ENCODE data around the gene STPG3.
"Not testable (repeated sequence)": the region's sequence is repeated elsewhere in the genome, so short reads cannot be mapped to it uniquely, and the experiment has no call there.

Gene STPG3

DNA sequence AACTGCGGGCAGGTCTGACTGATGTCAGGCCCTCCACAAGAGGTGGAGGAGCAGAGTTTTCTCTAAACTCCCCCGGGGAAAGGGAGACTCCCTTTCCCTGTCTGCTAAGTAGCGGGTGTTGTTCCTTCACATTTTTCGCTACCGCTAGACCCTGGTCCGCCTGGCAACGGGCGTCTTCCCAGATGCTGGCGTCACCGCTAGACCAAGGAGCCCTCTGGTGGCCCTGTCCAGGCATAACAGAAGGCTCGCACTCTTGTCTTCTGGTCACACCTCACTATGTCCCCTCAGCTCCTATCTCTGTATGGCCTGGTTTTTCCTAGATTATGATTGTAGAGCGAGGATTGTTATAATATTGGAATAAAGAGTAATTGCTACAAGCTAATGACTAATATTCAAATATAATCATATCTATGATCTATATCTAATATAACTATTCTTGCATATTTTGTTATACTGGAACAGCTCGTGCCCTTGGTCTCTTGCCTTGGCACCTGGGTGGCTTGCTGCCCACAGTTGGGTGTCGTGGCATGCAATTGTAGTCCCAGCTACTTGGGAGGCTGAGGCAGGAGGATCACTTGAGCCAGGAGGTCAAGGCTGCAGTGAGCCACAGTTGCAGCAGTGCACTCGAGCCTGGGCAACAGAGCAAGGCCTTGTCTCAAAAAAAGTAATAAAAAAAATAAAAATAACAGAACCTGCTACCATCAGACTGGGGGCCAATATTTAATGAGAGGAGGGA, 11.3 kb downstream of the STPG3 start:
- in situ Hi-C loops (cut with MboI; ENCODE audit: low sequenced_read_pairs): not testable (repeated sequence)

- in situ Hi-C loops (cut with MboI; ENCODE audit: low sequenced_read_pairs): no loop called here
These were observed 11.8 kb downstream of the STPG3 start for GRCh38 chr9:137262909-137263285.

- in situ Hi-C loops (cut with MboI; ENCODE audit: low sequenced_read_pairs): no loop called here
These were observed 12.4 kb downstream of the STPG3 start for GRCh38 chr9:137263506-137263905.

GRCh38 chr9:137264067-137264466, 13.0 kb downstream of the STPG3 start:
- in situ Hi-C loops (cut with MboI; ENCODE audit: low sequenced_read_pairs): no loop called here

GRCh38 chr9:137265496-137266161, 14.5 kb downstream of the STPG3 start:
- in situ Hi-C loops (cut with MboI; ENCODE audit: low sequenced_read_pairs): no loop called here

DNA sequence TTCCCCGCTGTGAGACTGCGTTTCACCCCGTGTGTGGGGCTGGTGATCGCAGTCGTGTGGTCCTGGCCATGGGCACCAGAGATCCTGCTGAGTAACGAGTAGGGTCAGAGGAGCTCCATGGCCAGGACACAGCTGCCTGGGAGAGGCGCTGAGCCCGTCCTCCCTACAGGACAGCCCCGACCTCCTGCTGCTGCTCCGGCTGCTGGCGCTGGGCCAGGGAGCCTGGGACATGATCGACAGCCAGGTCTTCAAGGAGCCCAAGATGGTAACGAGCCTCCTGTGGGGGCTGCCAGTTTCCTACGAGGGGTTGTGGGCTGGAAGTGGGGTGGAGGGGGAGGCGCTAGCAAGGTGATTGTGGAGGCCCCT, 15.1 kb downstream of the STPG3 start:
- in situ Hi-C loops (cut with MboI; ENCODE audit: low sequenced_read_pairs): no loop called here

GRCh38 chr9:137266585-137267453, 15.7 kb downstream of the STPG3 start:
- in situ Hi-C loops (cut with MboI; ENCODE audit: low sequenced_read_pairs): no loop called here

DNA sequence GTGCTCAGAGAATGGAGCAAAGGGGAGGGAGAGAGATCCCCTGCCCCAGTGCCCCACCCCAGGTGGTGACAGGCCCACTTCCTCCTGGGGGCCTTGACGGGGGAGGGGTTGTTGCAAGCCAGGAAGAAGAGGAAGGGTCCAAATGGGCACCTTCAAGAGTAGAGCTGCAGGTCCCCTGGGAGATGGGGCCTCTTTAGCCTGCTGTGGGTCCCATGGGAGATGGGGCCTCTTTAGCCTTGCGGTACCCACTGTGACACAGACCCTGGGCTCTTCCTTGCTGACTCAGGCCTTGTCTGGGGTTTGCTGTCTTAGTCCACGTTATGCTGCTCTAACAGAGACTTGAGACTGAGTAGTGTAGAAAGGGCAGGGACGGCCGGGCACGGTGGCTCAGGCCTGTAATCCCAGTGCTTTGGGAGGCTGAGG, 16.9 kb downstream of the STPG3 start:
- in situ Hi-C loops (cut with MboI; ENCODE audit: low sequenced_read_pairs): no loop called here

DNA sequence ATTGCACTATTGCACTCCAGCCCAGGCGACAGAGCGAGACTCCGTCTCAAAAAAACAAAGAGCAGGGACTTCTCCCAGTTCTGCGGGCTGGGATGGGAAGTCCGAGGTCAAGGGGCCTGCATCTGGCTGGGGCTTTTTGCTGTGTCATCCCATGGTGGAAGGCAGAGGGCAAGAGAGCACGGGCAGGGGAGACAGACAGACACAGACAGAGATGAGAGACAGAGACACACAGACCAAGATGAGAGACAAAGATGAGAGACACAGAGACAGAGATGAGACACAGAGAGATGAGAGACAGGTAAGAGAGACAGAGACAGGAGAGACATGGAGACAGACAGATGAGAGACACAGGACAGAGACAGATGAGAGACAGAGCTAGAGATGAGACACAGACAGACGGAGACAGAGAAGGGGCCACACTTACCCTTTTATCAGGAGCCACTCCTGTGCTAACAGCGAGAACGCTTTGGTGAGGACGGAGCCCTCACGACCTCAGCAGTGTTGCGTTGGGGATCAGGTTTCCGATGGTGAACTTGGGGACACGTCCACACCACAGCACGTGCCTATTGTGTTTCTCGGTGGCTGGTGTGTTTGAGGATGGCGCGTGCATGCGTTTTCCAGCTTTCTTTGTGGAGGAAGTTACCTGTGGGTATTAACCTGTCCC, 17.6 kb downstream of the STPG3 start:
- in situ Hi-C loops (cut with MboI; ENCODE audit: low sequenced_read_pairs): no loop called here

DNA sequence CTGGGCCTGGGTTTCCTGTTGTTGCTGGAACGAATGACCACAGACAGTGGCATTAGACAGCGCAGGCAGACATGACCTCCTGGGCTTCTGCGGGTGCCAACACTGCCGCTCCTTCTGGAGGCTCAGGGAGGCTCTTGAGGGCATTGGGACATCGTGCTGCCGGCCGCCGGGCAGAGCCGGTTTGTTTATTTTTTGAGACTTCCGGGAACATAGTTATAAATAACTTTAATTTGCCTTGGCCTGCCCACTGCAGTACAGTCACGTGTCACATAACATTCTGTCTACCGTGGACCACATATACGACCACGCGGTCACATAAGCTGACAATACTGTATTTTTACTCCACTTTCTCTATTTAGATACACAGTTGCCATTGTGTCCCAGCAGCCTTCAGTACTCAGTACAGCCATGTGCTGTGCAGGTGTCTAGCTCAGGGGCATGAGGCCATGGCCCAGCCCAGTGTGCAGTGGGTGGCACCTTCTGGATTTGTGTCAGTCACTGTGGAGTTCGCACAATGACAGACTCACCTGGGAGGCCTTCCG, 18.2 kb downstream of the STPG3 start:
- in situ Hi-C loops (cut with MboI; ENCODE audit: low sequenced_read_pairs): no loop called here

GRCh38 chr9:137270929-137271695, 20.0 kb downstream of the STPG3 start:
- in situ Hi-C loops (cut with MboI; ENCODE audit: low sequenced_read_pairs): no loop called here

GRCh38 chr9:137271696-137272076, 20.6 kb downstream of the STPG3 start:
- in situ Hi-C loops (cut with MboI; ENCODE audit: low sequenced_read_pairs): no loop called here

GRCh38 chr9:137272241-137273094, 21.4 kb downstream of the STPG3 start:
- in situ Hi-C loops (cut with MboI; ENCODE audit: low sequenced_read_pairs): no loop called here

- in situ Hi-C loops (cut with MboI; ENCODE audit: low sequenced_read_pairs): no loop called here
These were observed 22.0 kb downstream of the STPG3 start for GRCh38 chr9:137273095-137273490.

DNA sequence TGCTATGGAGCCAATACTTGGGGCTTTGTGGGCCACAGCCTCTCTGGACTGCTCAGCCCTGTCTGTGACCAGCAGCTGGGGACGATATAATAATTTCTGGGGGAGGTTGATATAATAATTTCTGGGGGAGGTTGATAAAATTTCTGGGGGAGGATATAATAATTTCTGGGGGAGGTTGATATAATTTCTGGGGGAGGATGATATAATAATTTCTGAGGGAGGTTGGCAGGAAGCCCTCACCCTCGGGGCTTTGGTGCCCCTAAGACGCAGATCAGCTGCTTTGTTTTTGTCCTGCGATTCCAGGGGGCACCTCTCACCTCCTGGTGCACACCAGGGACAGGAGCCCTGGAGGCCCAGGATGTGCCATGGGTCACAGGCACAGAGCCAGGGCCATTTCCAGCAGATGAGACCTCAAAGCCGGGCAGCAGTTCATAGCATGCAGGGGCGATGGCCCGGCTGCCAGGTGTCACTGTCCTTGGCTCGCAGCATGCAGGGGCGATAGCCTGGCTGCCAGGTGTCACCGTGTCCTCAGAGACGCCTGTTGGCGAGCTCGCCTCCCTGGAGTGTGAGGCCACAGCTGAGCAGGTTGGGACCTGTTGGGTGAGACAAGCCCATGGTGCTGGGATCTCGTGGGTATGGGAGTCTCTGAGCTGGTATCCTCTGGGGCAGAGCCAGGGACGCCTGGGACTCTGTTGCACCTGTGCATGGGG, 22.7 kb downstream of the STPG3 start:
- in situ Hi-C loops (cut with MboI; ENCODE audit: low sequenced_read_pairs): no loop called here

- in situ Hi-C loops (cut with MboI; ENCODE audit: low sequenced_read_pairs): no loop called here
These were observed 24.1 kb downstream of the STPG3 start for GRCh38 chr9:137275203-137275587.

GRCh38 chr9:137275588-137276472, 24.7 kb downstream of the STPG3 start:
- in situ Hi-C loops (cut with MboI; ENCODE audit: low sequenced_read_pairs): no loop called here

Measured in HL-60/S4 (cell line).